ENCODE data around the gene AHDC1.

GRCh38 chr1:27557596-27558340 lies 46.2 kb downstream of the AHDC1 start:
- TF ChIP-seq EZH2 (IDR thresholded peaks at IDR 0.05; ENCODE audit: insufficient read depth, poor library complexity, severe bottlenecking) (no peak), EZH2phosphoT487 (IDR thresholded peaks at IDR 0.05; ENCODE audit: insufficient read depth, low read depth) (no peak)
